A673 (cell line): ENCODE results near the gene CNTRL. TPM values are rescaled to one million over a fixed set of nuclear protein-coding genes. Genes with fewer than 3 reads are reported as not detected.

Source experiments
- BruUV-seq: library from RNA; stranded (reverse); fragments of 400-500 nt; replicated peaks from 2 replicates; lab custom pipeline; 2021; lab: Mats Ljungman, UMichigan
- CTCF ChIA-PET: fragments of 300-600 bp; sonication (Branson Sonifier 250); formaldehyde crosslinking; loops from one replicate; lab custom pipeline; 2022; ENCODE audit warnings: antibody characterized with exemption; lab: Charles Lee
- POLR2A ChIA-PET: fragments of 300-600 bp; sonication (Branson Sonifier 250); formaldehyde crosslinking; loops from one replicate; lab custom pipeline; 2022; ENCODE audit warnings: antibody characterized with exemption; ENCODE audit not compliant: low non-redundant PET; lab: Charles Lee
- DNase-seq: peaks from one replicate; pipeline ENCODE4 v3.0.0-alpha.2; 2015; ENCODE audit warnings: low spot score
- H3K27ac ChIP-seq: fragments of 200-600 bp; sonication (generic); 2 replicates; pipeline ENCODE4 v1.5.1; 2016; ENCODE audit warnings: mixed run types, low read depth, mild to moderate bottlenecking, mixed read lengths, antibody characterized with exemption, low read length; ENCODE audit not compliant: poor library complexity, severe bottlenecking
- H3K27me3 ChIP-seq: fragments of 200-600 bp; sonication (generic); replicated peaks from 2 replicates; pipeline ENCODE4 v1.6.1; 2017; ENCODE audit warnings: mixed run types, low read depth, mild to moderate bottlenecking, mixed read lengths, antibody characterized with exemption, low read length; ENCODE audit not compliant: insufficient read depth, poor library complexity
- H3K36me3 ChIP-seq: fragments of 200-600 bp; sonication (generic); 2 replicates; pipeline ENCODE4 v1.6.1; 2016; ENCODE audit warnings: mixed run types, mild to moderate bottlenecking, mixed read lengths, antibody characterized with exemption, low read length; ENCODE audit not compliant: insufficient read depth, poor library complexity, severe bottlenecking
- H3K4me1 ChIP-seq: fragments of 200-600 bp; sonication (generic); 2 replicates; pipeline ENCODE4 v1.6.1; 2017; ENCODE audit warnings: mixed run types, mild to moderate bottlenecking, mixed read lengths, antibody characterized with exemption, low read length; ENCODE audit not compliant: insufficient read depth, poor library complexity, severe bottlenecking
- H3K4me3 ChIP-seq: fragments of 200-600 bp; sonication (generic); 2 replicates; pipeline ENCODE4 v1.5.1; 2016; ENCODE audit warnings: low read depth, mixed run types, mild to moderate bottlenecking, mixed read lengths, low read length; ENCODE audit not compliant: poor library complexity, severe bottlenecking
- H3K9me3 ChIP-seq: fragments of 200-600 bp; sonication (generic); 2 replicates; pipeline ENCODE4 v1.6.1; 2016; ENCODE audit warnings: mixed run types, low read depth, mild to moderate bottlenecking, mixed read lengths, antibody characterized with exemption, low read length; ENCODE audit not compliant: poor library complexity, severe bottlenecking
- EZH2 ChIP-seq: fragments of 200-600 bp; sonication (generic); IDR thresholded peaks from 2 replicates; pipeline ENCODE4 v1.6.1; 2017; ENCODE audit warnings: borderline replicate concordance, low read depth, mild to moderate bottlenecking, mixed read lengths, antibody characterized with exemption, low read length; ENCODE audit not compliant: poor library complexity, severe bottlenecking
- intact Hi-C: fragments of 100-400 bp; cut with micrococcal nuclease; formaldehyde crosslinking; loops from one replicate; pipeline ENCODE4 v1.10.0; 2022; ENCODE audit not compliant: unreplicated experiment
- total RNA-seq: library from RNA; stranded (reverse); gene quantifications from 2 replicates; pipeline ENCODE4 v1.2.3, GENCODE V29; 2021
- TF ChIP-seq, protein P1 (sequence below): fragments of 300-800, 200-600 bp; sonication (generic); conservative IDR thresholded peaks from 2 replicates; pipeline ENCODE4 v1.5.1; 2017; ENCODE audit warnings: low read depth, mild to moderate bottlenecking, antibody characterized with exemption, low read length, moderate library complexity, mixed read lengths

Gene CNTRL
- total RNA-seq, 1 experiment from 2014 or later: 26.3 TPM

DNA sequence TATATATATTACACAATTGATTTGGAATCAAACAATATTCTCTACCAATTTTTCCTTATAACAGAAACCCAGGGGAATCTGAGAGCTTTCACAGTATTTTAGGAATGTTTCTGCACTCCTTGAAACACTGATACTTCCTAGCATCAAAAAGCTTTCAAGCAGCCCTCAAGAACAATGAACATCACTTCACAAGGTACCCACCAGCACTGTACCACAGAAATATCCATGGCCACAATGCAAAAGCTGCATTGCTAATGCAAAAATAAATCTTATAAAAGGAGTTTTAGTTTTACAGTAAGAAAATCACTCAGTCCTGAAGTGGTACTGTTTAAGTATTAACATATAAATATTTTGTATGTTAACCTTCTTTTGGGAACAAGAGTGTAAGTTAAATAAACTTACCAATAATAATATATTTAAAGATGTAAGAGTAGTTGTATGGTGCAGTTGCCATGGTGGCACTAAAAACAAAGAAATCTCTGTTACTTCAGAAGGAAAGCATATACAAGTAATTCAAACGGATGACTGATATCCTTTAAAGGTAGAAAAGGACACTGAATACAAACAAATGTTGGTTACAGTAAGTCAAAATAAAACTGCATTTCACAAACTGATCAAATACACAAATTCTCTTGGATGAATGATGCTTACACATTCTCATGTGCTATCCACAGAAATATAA is 118.3 kb downstream of the CNTRL start:
- H3K4me1 ChIP-seq: peaks cover 92% of the 10 kb centered on the region
- DNase-seq: no peak
- no peaks in the 10 kb centered on the region for H3K36me3 ChIP-seq
- no peak overlapping the region for H3K4me3 ChIP-seq
- no peak overlapping the region for H3K27ac ChIP-seq
- no peaks in the 10 kb centered on the region for H3K9me3 ChIP-seq
- POLR2A ChIA-PET: no interaction called here
- H3K27me3 ChIP-seq: no peaks in the 10 kb centered on the region
- intact Hi-C loops: no loop called here
- CTCF ChIA-PET: no interaction called here
- no TSS peak for BruUV-seq
- no peak for TF ChIP-seq EZH2
- TF ChIP-seq, protein P1, sequence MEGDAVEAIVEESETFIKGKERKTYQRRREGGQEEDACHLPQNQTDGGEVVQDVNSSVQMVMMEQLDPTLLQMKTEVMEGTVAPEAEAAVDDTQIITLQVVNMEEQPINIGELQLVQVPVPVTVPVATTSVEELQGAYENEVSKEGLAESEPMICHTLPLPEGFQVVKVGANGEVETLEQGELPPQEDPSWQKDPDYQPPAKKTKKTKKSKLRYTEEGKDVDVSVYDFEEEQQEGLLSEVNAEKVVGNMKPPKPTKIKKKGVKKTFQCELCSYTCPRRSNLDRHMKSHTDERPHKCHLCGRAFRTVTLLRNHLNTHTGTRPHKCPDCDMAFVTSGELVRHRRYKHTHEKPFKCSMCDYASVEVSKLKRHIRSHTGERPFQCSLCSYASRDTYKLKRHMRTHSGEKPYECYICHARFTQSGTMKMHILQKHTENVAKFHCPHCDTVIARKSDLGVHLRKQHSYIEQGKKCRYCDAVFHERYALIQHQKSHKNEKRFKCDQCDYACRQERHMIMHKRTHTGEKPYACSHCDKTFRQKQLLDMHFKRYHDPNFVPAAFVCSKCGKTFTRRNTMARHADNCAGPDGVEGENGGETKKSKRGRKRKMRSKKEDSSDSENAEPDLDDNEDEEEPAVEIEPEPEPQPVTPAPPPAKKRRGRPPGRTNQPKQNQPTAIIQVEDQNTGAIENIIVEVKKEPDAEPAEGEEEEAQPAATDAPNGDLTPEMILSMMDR: no peak

DNA sequence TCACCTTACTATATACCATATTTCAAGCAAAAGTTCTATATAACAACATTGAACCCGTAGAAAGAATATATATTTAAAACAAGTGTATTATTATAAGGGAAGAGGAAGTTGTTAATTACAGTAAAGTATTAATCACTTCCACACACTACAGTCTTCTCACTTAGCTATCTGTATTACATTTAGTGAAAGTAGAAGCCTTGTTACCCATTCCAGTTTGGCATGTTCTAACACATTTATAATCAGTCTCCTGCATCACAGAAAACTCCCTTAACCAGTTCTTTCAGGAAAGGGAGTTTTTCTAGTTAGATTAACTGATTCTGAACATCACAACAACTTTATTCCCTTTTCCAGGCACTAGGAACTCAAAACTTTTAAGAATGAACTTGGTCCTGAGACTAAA is 120.0 kb downstream of the CNTRL start:
- Histone ChIP-seq H3K4me3 (no peak overlapping the region), H3K36me3 (no peaks in the 10 kb centered on the region), H3K27ac (peak overlapping the region; percentile 39), H3K4me1 (peaks cover 92% of the 10 kb centered on the region), H3K9me3 (no peaks in the 10 kb centered on the region), H3K27me3 (no peaks in the 10 kb centered on the region)
- CTCF ChIA-PET: no interaction called here
- POLR2A ChIA-PET: no interaction called here
- TF ChIP-seq, protein P1: no peak
- TF ChIP-seq EZH2: no peak
- no TSS peak for BruUV-seq
- DNase-seq: no peak
- intact Hi-C loops: no loop called here

DNA sequence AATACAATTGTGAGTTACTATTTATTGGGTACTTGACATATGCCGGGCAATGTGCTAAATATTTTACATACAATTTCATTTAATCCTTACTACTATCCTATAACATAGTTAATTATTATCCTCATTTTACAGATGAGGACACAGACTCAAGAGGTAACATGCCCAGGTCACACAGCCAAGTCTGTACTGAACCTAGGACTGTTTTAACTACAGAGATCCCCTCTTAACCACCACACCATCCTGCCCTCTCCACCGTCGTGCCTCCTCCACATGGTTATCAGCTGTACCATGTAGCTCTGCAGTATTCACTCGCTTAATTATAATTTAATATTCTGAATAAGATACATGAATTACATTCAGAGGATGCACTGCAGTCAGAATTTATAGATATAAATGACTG is 121.6 kb downstream of the CNTRL start:
- Histone ChIP-seq H3K27ac (no peak overlapping the region), H3K36me3 (no peaks in the 10 kb centered on the region), H3K4me1 (peaks cover 86% of the 10 kb centered on the region), H3K9me3 (no peaks in the 10 kb centered on the region), H3K4me3 (no peak overlapping the region), H3K27me3 (no peaks in the 10 kb centered on the region)
- TF ChIP-seq, protein P1: no peak
- TF ChIP-seq EZH2: no peak
- BruUV-seq: no TSS peak
- ChIA-PET CTCF (no interaction called here), POLR2A (no interaction called here)
- intact Hi-C loops: no loop called here
- DNase-seq: no peak
